Measurements from ENCODE around the gene NELL1.
"Not testable (repeated sequence)": the region's sequence is repeated elsewhere in the genome, so short reads cannot be mapped to it uniquely, and the experiment has no call there.

The NELL1 gene

GRCh38 chr11:21264125-21264524 is 594.7 kb downstream of the NELL1 start:
- Histone ChIP-seq H3K27me3 (replicated peaks; ENCODE audit: control insufficient read depth, insufficient read depth, low read length) (no peaks in the 10 kb centered on the region), H3K4me3 (replicated peaks; ENCODE audit: low read depth, low read length) (no peak overlapping the region), H3K36me3 (ENCODE audit: control insufficient read depth, insufficient read depth, low read length) (no peaks in the 10 kb centered on the region)
- DNase-seq (ENCODE audit: extremely low read depth, insufficient read length), result no peak
- TF ChIP-seq, protein P1, sequence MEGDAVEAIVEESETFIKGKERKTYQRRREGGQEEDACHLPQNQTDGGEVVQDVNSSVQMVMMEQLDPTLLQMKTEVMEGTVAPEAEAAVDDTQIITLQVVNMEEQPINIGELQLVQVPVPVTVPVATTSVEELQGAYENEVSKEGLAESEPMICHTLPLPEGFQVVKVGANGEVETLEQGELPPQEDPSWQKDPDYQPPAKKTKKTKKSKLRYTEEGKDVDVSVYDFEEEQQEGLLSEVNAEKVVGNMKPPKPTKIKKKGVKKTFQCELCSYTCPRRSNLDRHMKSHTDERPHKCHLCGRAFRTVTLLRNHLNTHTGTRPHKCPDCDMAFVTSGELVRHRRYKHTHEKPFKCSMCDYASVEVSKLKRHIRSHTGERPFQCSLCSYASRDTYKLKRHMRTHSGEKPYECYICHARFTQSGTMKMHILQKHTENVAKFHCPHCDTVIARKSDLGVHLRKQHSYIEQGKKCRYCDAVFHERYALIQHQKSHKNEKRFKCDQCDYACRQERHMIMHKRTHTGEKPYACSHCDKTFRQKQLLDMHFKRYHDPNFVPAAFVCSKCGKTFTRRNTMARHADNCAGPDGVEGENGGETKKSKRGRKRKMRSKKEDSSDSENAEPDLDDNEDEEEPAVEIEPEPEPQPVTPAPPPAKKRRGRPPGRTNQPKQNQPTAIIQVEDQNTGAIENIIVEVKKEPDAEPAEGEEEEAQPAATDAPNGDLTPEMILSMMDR (IDR thresholded peaks at IDR 0.05; ENCODE audit: insufficient read depth, low read length, poor library complexity, severe bottlenecking), result no peak

DNA sequence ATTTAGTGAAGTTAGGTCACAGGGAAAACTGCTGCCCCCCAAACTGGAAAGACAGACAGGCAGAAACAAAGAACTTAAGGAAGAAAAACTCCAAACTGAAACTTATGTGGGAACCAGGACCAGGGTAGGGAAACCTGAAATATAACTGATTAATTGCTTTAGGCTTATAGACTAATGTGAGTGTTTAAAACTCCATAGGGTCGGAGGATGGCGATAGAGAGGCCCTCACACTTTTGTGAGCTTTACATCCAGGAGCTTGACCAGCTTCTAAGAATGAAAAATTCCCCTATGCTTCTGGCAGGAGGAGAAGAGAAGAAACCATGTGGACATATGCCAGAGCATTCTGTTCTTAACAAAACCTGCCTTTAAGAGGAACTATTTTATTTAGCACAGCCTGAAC is 598.6 kb downstream of the NELL1 start:
- TF ChIP-seq, protein P1 (IDR thresholded peaks at IDR 0.05; ENCODE audit: insufficient read depth, low read length, poor library complexity, severe bottlenecking), result no peak
- Histone ChIP-seq H3K27me3 (replicated peaks; ENCODE audit: control insufficient read depth, insufficient read depth, low read length) (no peaks in the 10 kb centered on the region), H3K36me3 (ENCODE audit: control insufficient read depth, insufficient read depth, low read length) (no peaks in the 10 kb centered on the region), H3K4me3 (replicated peaks; ENCODE audit: low read depth, low read length) (no peak overlapping the region)
- DNase-seq (ENCODE audit: extremely low read depth, insufficient read length), result no peak

DNA sequence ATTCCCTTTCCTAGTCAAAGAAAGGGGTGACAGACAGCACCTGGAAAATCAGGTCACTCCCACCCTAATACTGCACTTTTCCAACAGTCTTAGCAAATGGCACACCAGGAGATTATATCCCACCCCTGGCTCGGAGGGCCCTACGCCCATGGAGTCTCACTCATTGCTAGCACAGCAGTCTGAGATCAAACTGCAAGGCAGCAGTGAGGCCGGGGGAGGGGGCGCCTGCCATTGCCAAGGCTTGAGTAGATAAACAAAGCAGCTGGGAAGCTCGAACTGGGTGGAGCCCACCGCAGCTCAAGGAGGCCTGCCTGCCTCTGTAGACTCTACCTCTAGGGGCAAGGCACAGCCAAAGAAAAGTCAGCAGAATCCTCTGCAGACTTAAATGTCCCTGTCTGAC is 602.8 kb downstream of the NELL1 start:
- not testable (repeated sequence) for H3K36me3 ChIP-seq (ENCODE audit: control insufficient read depth, insufficient read depth, low read length); H3K27me3 ChIP-seq (replicated peaks; ENCODE audit: control insufficient read depth, insufficient read depth, low read length); DNase-seq (ENCODE audit: extremely low read depth, insufficient read length); H3K4me3 ChIP-seq (replicated peaks; ENCODE audit: low read depth, low read length)

DNA sequence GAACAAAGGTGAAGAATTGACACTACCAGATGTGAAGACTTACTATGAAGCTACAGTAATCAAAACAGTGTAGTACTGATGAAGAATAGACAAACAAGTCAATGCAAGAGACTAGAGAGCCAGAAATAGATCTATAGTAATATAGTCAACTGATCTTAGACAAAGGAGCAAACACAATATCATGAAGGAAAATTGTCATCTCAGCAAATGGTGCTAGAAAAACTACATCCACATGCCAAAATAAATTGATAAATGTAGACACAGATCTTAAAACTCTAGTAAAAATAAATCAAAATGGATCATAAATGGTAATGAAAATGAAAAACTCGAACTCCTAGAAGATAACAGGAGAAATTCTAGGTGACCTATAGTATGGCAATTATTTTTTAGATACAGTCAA is 609.5 kb downstream of the NELL1 start:
- H3K27me3 ChIP-seq (replicated peaks; ENCODE audit: control insufficient read depth, insufficient read depth, low read length), result no peaks in the 10 kb centered on the region
- TF ChIP-seq, protein P1 (IDR thresholded peaks at IDR 0.05; ENCODE audit: insufficient read depth, low read length, poor library complexity, severe bottlenecking), result no peak
- H3K4me3 ChIP-seq (replicated peaks; ENCODE audit: low read depth, low read length), result no peak overlapping the region
- no peak for DNase-seq (ENCODE audit: extremely low read depth, insufficient read length)
- no peaks in the 10 kb centered on the region for H3K36me3 ChIP-seq (ENCODE audit: control insufficient read depth, insufficient read depth, low read length)

DNA sequence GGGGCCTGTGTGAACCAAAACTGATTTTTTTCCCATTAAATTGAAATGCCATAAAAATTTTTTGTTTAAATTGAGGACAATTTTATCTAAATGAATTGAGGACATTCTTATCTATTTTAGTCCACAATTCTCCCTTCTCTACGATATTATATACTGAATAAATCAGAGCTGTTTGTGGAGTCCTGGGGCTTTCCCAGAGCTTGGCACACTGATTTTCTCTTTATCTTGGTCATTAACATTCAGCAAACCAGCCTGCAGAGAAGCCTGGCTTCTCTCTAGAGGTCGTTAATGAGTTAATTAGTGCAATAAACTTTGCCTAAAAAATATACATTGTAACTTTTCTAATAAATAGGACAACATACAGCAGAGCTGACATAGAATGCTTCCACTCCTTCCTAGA is 615.7 kb downstream of the NELL1 start:
- no peak overlapping the region for H3K4me3 ChIP-seq (replicated peaks; ENCODE audit: low read depth, low read length)
- H3K27me3 ChIP-seq (replicated peaks; ENCODE audit: control insufficient read depth, insufficient read depth, low read length), result no peaks in the 10 kb centered on the region
- DNase-seq (ENCODE audit: extremely low read depth, insufficient read length), result no peak
- TF ChIP-seq, protein P1 (IDR thresholded peaks at IDR 0.05; ENCODE audit: insufficient read depth, low read length, poor library complexity, severe bottlenecking), result no peak
- H3K36me3 ChIP-seq (ENCODE audit: control insufficient read depth, insufficient read depth, low read length), result no peaks in the 10 kb centered on the region

DNA sequence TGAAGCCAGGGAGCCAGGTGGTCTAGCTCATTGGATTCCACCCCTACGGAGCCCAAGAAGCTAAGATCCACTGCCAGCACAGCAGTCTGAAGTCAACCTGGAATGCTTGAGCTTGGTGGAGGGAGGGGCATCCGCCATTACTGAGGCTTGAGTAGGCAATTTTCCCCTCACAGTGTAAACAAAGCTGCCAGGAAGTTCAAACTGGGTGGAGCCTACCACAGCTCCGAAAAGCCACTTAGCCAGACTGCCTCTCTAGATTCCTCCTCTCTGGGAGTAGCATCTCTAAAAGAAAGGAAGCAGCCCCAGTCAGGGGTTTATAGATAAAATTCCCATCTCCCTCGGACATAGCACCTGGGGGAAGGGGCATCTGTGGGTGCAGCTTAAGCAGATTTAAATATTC is 620.3 kb downstream of the NELL1 start:
- H3K27me3 ChIP-seq (replicated peaks; ENCODE audit: control insufficient read depth, insufficient read depth, low read length), result no peaks in the 10 kb centered on the region
- no peak overlapping the region for H3K4me3 ChIP-seq (replicated peaks; ENCODE audit: low read depth, low read length)
- DNase-seq (ENCODE audit: extremely low read depth, insufficient read length), result no peak
- H3K36me3 ChIP-seq (ENCODE audit: control insufficient read depth, insufficient read depth, low read length), result no peaks in the 10 kb centered on the region
- TF ChIP-seq, protein P1 (IDR thresholded peaks at IDR 0.05; ENCODE audit: insufficient read depth, low read length, poor library complexity, severe bottlenecking), result no peak

Data from GM06990 (cell line).